Trophoblast cell (in vitro differentiated cells and primary cell): ENCODE data around the gene HMOX2.

Experiments used
- DNase-seq, 2 donors: peaks; one replicate each; pipeline ENCODE4 v3.0.0-alpha.2; 2016
- H2AFZ ChIP-seq: 2 replicates; pipeline ENCODE4 v1.6.1; 2013; ENCODE audit warnings: low read length, moderate library complexity, mild to moderate bottlenecking; ENCODE audit not compliant: insufficient read depth, poor library complexity
- H2AK5ac ChIP-seq: 2 replicates; pipeline ENCODE4 v1.6.1; 2013; ENCODE audit warnings: mild to moderate bottlenecking, low read length
- H2BK120ac ChIP-seq: 2 replicates; pipeline ENCODE4 v1.6.1; 2013; ENCODE audit warnings: low read length, mild to moderate bottlenecking, moderate library complexity; ENCODE audit not compliant: insufficient read depth, poor library complexity
- H2BK12ac ChIP-seq: 2 replicates; pipeline ENCODE4 v1.6.1; 2013; ENCODE audit warnings: mild to moderate bottlenecking, low read length, moderate library complexity
- H2BK5ac ChIP-seq: 2 replicates; pipeline ENCODE4 v1.6.1; 2013; ENCODE audit warnings: low read length, low read depth, moderate library complexity, mild to moderate bottlenecking; ENCODE audit not compliant: poor library complexity
- H3K14ac ChIP-seq: 2 replicates; pipeline ENCODE4 v1.6.1; 2013; ENCODE audit warnings: mild to moderate bottlenecking, low read length
- H3K18ac ChIP-seq: 2 replicates; pipeline ENCODE4 v1.6.1; 2013; ENCODE audit warnings: mild to moderate bottlenecking, low read length
- H3K23ac ChIP-seq: 2 replicates; pipeline ENCODE4 v1.6.1; 2013; ENCODE audit warnings: low read length
- H3K27ac ChIP-seq: 2 replicates; pipeline ENCODE4 v1.5.1; 2013; ENCODE audit warnings: low read depth, mild to moderate bottlenecking, inconsistent platforms, low read length, moderate library complexity
- H3K27me3 ChIP-seq: 2 replicates; pipeline ENCODE4 v1.6.1; 2013; ENCODE audit warnings: inconsistent platforms, mild to moderate bottlenecking, low read length, moderate library complexity; ENCODE audit not compliant: insufficient read depth
- H3K36me3 ChIP-seq, 2 experiments: 1 replicate in 1 of 2; 2 replicates in 1 of 2; pipeline ENCODE4 v1.6.1; 2013; ENCODE audit warnings: low read length in 2 of 2, mild to moderate bottlenecking in 2 of 2, moderate library complexity in 1 of 2; ENCODE audit not compliant: insufficient read depth in 2 of 2, control insufficient read depth in 1 of 2
- H3K4ac ChIP-seq: 2 replicates; pipeline ENCODE4 v1.6.1; 2013; ENCODE audit warnings: low read depth, mild to moderate bottlenecking, low read length, moderate library complexity
- H3K4me1 ChIP-seq, 2 experiments: 1 replicate in 1 of 2; 2 replicates in 1 of 2; pipeline ENCODE4 v1.6.1; 2013; ENCODE audit warnings: low read length in 2 of 2, mild to moderate bottlenecking in 2 of 2, moderate library complexity in 1 of 2; ENCODE audit not compliant: insufficient read depth in 2 of 2, control insufficient read depth in 1 of 2
- H3K4me2 ChIP-seq: 2 replicates; pipeline ENCODE4 v1.6.1; 2013; ENCODE audit warnings: inconsistent platforms, mild to moderate bottlenecking, low read length, moderate library complexity
- H3K4me3 ChIP-seq: 2 replicates; pipeline ENCODE4 v1.5.1; 2013; ENCODE audit warnings: mild to moderate bottlenecking, low read depth, low read length, inconsistent platforms
- H3K79me1 ChIP-seq: one replicate; pipeline ENCODE4 v1.6.1; 2013; ENCODE audit warnings: low read length
- H3K79me2 ChIP-seq: 2 replicates; pipeline ENCODE4 v1.6.1; 2013; ENCODE audit warnings: low read length, mild to moderate bottlenecking; ENCODE audit not compliant: control insufficient read depth, insufficient read depth, poor library complexity
- H3K9ac ChIP-seq: 2 replicates; pipeline ENCODE4 v1.6.1; 2013; ENCODE audit warnings: mild to moderate bottlenecking, low read length
- H3K9me3 ChIP-seq: 2 replicates; pipeline ENCODE4 v1.6.1; 2013; ENCODE audit warnings: low read depth, mild to moderate bottlenecking, control low read depth, inconsistent platforms, low read length; ENCODE audit not compliant: insufficient read depth
- H4K12ac ChIP-seq: 2 replicates; pipeline ENCODE4 v1.6.1; 2013; ENCODE audit warnings: low read depth, mild to moderate bottlenecking, low read length, moderate library complexity
- H4K8ac ChIP-seq: 2 replicates; pipeline ENCODE4 v1.6.1; 2013; ENCODE audit warnings: low read depth, mild to moderate bottlenecking, low read length, moderate library complexity
- H4K91ac ChIP-seq: one replicate; pipeline ENCODE4 v1.6.1; 2013; ENCODE audit warnings: low read depth, mild to moderate bottlenecking, low read length, moderate library complexity
- WGBS: extraction: QIAGEN DNeasy Blood & Tissue Kit; methylation state at CpG from one replicate; pipeline ENCODE4 v1.1.7; 2013; ENCODE audit warnings: missing lambda C conversion rate; ENCODE audit not compliant: insufficient read length, insufficient coverage; ENCODE audit errors: extremely low coverage; 5-methylcytosine and 5-hydroxymethylcytosine counted together

Gene HMOX2

GRCh38 chr16:4472880-4473279, 3.3 kb upstream of the HMOX2 start:
- no peak for DNase-seq
- H3K23ac ChIP-seq = no peak overlapping the region

DNA sequence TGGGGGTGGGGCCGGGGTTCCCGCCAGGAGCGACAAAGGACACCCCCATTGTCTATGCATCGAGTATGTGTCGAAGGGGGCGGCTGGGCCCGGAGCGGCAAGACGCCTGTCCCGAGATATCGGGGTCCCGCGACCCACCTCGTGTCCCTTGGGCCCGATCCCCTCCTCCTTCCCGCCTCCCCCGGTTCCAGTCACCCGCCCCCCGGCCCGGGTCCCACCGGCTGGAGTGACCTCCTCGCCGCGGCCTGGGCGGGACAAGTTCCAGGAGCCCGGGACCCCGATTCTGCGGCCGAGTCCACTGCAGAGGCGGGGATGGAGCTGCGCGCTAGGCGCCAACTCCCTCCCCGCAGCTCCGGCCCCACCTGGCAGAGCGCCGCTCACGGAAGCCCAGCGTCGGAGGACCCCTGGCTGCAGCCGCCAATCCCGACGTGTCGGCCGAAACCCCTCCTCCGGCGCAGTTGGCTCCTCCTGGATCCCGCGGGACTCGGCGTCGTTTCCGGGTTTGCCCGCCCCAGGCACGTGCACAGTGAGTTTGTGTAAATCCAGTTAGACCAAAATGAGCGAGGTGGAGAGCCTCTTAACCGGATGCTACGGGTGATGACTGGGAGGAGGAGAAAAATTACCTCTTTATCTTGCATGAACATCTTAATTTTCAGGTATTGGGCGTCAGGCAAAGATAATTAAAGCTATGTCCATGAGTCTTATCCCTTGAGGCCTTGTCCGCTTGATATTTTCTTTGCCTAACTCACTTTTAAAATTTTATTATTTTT, 1.8 kb upstream of the HMOX2 start, which contains the start of gene NMRAL1:
TSS of gene NMRAL1 (minus strand) at position 434 of the 770 bp plus-strand sequence. CDS start 493 bp downstream, outside the sequence.
- Histone ChIP-seq H4K91ac (peak within 1 kb of the TSS; percentile 91), H3K27ac (peak within 1 kb of the TSS; percentile 43), H3K4me3 (peak within 1 kb of the TSS; percentile 81), H4K8ac (peak within 1 kb of the TSS; percentile 80), H3K14ac (peak within 1 kb of the TSS; percentile 72), H3K4me1 (peaks cover 8 to 9% of the 10 kb centered on the region in 2 experiments), H2BK120ac (peak within 1 kb of the TSS; percentile 21), H2BK12ac (peak within 1 kb of the TSS; percentile 43), H3K23ac (no peak within 1 kb of the TSS), H4K12ac (peak within 1 kb of the TSS; percentile 74), H2AFZ (peak within 1 kb of the TSS; percentile 81), H3K9ac (peak within 1 kb of the TSS; percentile 83), H3K79me1 (peaks cover 12% of the 10 kb centered on the region), H2AK5ac (peak within 1 kb of the TSS; percentile 83), H2BK5ac (peak within 1 kb of the TSS; percentile 83), H3K4ac (peak within 1 kb of the TSS; percentile 98), H3K79me2 (peaks cover 14% of the 10 kb centered on the region), H3K4me2 (peak within 1 kb of the TSS; percentile 80), H3K9me3 (peaks cover 3% of the 10 kb centered on the region), H3K18ac (peak within 1 kb of the TSS; percentile 76), H3K36me3 (peaks cover under 1% of the 10 kb centered on the region in 2 experiments), H3K27me3 (no peaks in the 10 kb centered on the region)
- DNase-seq = peak; percentile 96 to 99
- WGBS = no CpG with 5 or more reads among the region's 60 CpGs

More at GRCh38 chr16:4472880-4473279, 3.3 kb upstream of the HMOX2 start:
- Histone ChIP-seq H2BK5ac (no peak overlapping the region), H2BK120ac (no peak overlapping the region), H3K14ac (no peak overlapping the region), H3K79me1 (peaks cover 12% of the 10 kb centered on the region), H3K27ac (no peak overlapping the region), H2AFZ (no peak overlapping the region), H3K79me2 (peaks cover 14% of the 10 kb centered on the region), H3K18ac (no peak overlapping the region), H3K4me1 (peaks cover 8 to 9% of the 10 kb centered on the region in 2 experiments), H4K91ac (no peak overlapping the region), H3K4me3 (no peak overlapping the region), H2AK5ac (no peak overlapping the region), H3K36me3 (peaks cover 13 to 14% of the 10 kb centered on the region in 2 experiments), H3K9ac (no peak overlapping the region), H3K4me2 (no peak overlapping the region), H2BK12ac (no peak overlapping the region), H4K8ac (no peak overlapping the region), H4K12ac (no peak overlapping the region), H3K27me3 (no peaks in the 10 kb centered on the region), H3K9me3 (peaks cover 3% of the 10 kb centered on the region), H3K4ac (no peak overlapping the region)
- WGBS = no CpG with 5 or more reads among the region's 4 CpGs

GRCh38 chr16:4477966-4478365, 1.8 kb downstream of the HMOX2 start:
- peaks cover 3% of the 10 kb centered on the region for H3K9me3 ChIP-seq

GRCh38 chr16:4481526-4481925, 5.3 kb downstream of the HMOX2 start:
- no peak overlapping the region for H3K18ac ChIP-seq
- H2BK12ac ChIP-seq = no peak overlapping the region
- H2BK5ac ChIP-seq = no peak overlapping the region
- peaks cover 4% of the 10 kb centered on the region for H3K79me2 ChIP-seq
- H3K4me1 ChIP-seq = peaks cover 2 to 4% of the 10 kb centered on the region in 2 experiments
- peaks cover 0 to 3% of the 10 kb centered on the region in 2 experiments for H3K36me3 ChIP-seq
- H3K79me1 ChIP-seq = peaks cover 3% of the 10 kb centered on the region
- no peak overlapping the region for H4K12ac ChIP-seq
- H3K14ac ChIP-seq = no peak overlapping the region
- H3K4ac ChIP-seq = no peak overlapping the region
- no peak overlapping the region for H2AK5ac ChIP-seq
- no CpG with 5 or more reads among the region's 2 CpGs for WGBS
- peak overlapping the region; percentile 37 for H3K23ac ChIP-seq
- no peak overlapping the region for H2BK120ac ChIP-seq
- no peak overlapping the region for H3K4me2 ChIP-seq
- H3K27me3 ChIP-seq = no peaks in the 10 kb centered on the region
- H4K91ac ChIP-seq = no peak overlapping the region
- no peak overlapping the region for H3K4me3 ChIP-seq
- no peak for DNase-seq
- no peak overlapping the region for H2AFZ ChIP-seq
- H3K9me3 ChIP-seq = no peaks in the 10 kb centered on the region
- no peak overlapping the region for H3K9ac ChIP-seq
- no peak overlapping the region for H3K27ac ChIP-seq
- no peak overlapping the region for H4K8ac ChIP-seq

More at GRCh38 chr16:4477966-4478365, 1.8 kb downstream of the HMOX2 start:
- no peak overlapping the region for H2AFZ ChIP-seq
- no peak overlapping the region for H3K14ac ChIP-seq
- no peak overlapping the region for H3K9ac ChIP-seq
- peaks cover 12% of the 10 kb centered on the region for H3K79me1 ChIP-seq
- no peak overlapping the region for H2AK5ac ChIP-seq
- no peak overlapping the region for H4K91ac ChIP-seq
- H3K23ac ChIP-seq = no peak overlapping the region
- H3K4me3 ChIP-seq = no peak overlapping the region
- no peak overlapping the region for H3K18ac ChIP-seq
- no peaks in the 10 kb centered on the region for H3K27me3 ChIP-seq
- no peak overlapping the region for H3K27ac ChIP-seq
- no peak overlapping the region for H3K4me2 ChIP-seq
- DNase-seq = peak in 1 of 2 donors; percentile 45
- no peaks in the 10 kb centered on the region for H3K36me3 ChIP-seq
- H3K4ac ChIP-seq = no peak overlapping the region
- H4K8ac ChIP-seq = no peak overlapping the region
- H3K79me2 ChIP-seq = peaks cover 14% of the 10 kb centered on the region
- no peak overlapping the region for H2BK120ac ChIP-seq
- peaks cover 8 to 9% of the 10 kb centered on the region in 2 experiments for H3K4me1 ChIP-seq
- no CpG with 5 or more reads among the region's 2 CpGs for WGBS
- no peak overlapping the region for H4K12ac ChIP-seq
- H2BK12ac ChIP-seq = no peak overlapping the region
- H2BK5ac ChIP-seq = no peak overlapping the region
